Prostate gland (tissue), 2 donors: Measurements from ENCODE around the gene TATDN2.

Experiments used
- POLR2A ChIP-seq: fragments of 450-650 bp; IDR thresholded peaks from one replicate; pipeline ENCODE4 v1.6.1; 2016; ENCODE audit warnings: antibody characterized with exemption, mild to moderate bottlenecking
- POLR2AphosphoS5 ChIP-seq: sonication (generic); formaldehyde crosslinking; IDR thresholded peaks from one replicate; pipeline ENCODE4 v1.6.1; 2017; ENCODE audit warnings: antibody characterized with exemption
- TF ChIP-seq, protein P1 (sequence below), 4 experiments: fragments of 200-600 bp in 2 of 4; fragments of 450-650 bp in 2 of 4; sonication (generic) in 2 of 4; IDR thresholded peaks; 1 replicate in 3 of 4; 2 replicates in 1 of 4; pipeline ENCODE4 v1.5.1; 2016 to 2019; ENCODE audit warnings: antibody characterized with exemption in 4 of 4, mild to moderate bottlenecking in 2 of 4, moderate library complexity in 2 of 4

DNA sequence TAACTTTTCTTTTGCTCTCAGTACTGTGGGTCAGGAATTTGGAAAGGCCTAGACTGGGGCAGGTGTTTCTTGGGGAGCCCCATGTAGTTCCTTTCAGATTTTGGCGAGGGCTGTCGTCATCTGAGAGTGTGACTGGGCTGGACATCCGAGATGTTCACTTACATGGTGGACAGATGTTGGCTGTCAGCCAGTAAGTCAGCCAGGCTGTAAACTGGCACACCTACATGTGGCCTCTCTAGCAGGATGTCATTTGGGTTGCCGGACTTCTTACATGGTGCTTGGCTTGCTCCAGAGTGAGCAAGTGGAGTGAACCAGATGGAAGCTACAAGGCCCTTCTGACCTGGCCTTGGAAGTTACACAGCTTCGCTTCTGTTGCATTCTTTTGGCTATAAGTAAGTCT, 20.7 kb downstream of the TATDN2 start:
- TF ChIP-seq, protein P1, sequence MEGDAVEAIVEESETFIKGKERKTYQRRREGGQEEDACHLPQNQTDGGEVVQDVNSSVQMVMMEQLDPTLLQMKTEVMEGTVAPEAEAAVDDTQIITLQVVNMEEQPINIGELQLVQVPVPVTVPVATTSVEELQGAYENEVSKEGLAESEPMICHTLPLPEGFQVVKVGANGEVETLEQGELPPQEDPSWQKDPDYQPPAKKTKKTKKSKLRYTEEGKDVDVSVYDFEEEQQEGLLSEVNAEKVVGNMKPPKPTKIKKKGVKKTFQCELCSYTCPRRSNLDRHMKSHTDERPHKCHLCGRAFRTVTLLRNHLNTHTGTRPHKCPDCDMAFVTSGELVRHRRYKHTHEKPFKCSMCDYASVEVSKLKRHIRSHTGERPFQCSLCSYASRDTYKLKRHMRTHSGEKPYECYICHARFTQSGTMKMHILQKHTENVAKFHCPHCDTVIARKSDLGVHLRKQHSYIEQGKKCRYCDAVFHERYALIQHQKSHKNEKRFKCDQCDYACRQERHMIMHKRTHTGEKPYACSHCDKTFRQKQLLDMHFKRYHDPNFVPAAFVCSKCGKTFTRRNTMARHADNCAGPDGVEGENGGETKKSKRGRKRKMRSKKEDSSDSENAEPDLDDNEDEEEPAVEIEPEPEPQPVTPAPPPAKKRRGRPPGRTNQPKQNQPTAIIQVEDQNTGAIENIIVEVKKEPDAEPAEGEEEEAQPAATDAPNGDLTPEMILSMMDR (IDR thresholded peaks at IDR 0.05), result no peak
- TF ChIP-seq POLR2A, result no peak
- TF ChIP-seq POLR2AphosphoS5, result no peak
